ENCODE results near the gene VAMP3.
A peak's percentile ranks its signal among the peaks of the same experiment; 100 is the strongest.

DNA sequence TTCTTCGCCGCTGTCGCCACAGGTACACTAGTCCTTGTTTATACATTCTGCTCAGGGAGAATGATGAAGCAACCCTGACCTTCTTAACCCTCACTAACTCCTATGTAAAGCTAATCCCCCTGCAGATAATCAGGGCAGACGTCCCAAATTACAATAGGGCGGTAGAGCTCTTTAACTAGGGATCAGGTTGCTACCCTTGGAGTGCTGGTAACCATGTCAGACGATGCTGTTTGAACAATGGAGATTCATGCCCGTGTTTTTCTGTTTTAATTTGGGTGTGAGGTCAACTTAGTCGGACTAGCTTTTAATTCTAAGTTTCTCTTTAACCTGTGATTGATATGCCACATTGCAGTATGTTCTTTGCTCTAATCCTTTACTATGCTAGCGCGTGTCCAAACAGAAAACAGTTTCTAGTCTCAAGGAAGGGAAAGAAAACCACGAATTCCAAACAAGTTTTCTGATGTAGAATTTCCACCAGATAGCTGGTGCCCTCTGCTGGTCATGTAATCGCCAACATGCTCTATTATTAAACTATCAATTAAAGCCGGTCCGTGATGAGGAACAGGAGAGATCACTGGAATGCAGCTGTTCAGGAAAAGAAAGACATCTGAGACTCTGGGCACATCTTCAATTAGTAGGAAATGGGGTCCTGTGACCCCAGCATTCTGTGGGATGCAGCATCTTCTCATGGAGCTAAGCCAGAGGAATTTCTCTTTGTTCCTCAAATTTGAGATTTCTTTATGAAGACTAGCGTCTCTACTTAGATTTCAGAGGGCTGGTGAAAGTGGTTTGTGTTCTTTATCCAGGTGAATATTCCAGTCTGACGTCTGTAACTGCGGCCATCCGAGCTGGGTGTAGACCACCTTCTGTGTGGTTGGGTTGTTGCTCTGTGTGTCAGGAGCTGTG lies 18.3 kb upstream of the VAMP3 start:
- TF ChIP-seq, protein P1, sequence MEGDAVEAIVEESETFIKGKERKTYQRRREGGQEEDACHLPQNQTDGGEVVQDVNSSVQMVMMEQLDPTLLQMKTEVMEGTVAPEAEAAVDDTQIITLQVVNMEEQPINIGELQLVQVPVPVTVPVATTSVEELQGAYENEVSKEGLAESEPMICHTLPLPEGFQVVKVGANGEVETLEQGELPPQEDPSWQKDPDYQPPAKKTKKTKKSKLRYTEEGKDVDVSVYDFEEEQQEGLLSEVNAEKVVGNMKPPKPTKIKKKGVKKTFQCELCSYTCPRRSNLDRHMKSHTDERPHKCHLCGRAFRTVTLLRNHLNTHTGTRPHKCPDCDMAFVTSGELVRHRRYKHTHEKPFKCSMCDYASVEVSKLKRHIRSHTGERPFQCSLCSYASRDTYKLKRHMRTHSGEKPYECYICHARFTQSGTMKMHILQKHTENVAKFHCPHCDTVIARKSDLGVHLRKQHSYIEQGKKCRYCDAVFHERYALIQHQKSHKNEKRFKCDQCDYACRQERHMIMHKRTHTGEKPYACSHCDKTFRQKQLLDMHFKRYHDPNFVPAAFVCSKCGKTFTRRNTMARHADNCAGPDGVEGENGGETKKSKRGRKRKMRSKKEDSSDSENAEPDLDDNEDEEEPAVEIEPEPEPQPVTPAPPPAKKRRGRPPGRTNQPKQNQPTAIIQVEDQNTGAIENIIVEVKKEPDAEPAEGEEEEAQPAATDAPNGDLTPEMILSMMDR (optimal IDR thresholded peaks at IDR 0.05 in 1 of 3, IDR thresholded peaks at IDR 0.05 in 1 of 3, conservative IDR thresholded peaks at IDR 0.05 in 1 of 3; ENCODE audit: extremely low read depth in 1 of 3, insufficient read depth in 2 of 3, low read length in 3 of 3) = peak; percentile 61 to 71 (median 63)
- no peak for TF ChIP-seq EZH2 (IDR thresholded peaks at IDR 0.05; ENCODE audit: low read length)
